Natural killer cell (primary cell): ENCODE measurements around the gene KCNAB2. TPM values are rescaled to one million over a fixed set of nuclear protein-coding genes. Genes with fewer than 3 reads are reported as not detected.
A peak's percentile ranks its signal among the peaks of the same experiment; 100 is the strongest.

Source experiments
- ATAC-seq, 3 donors: fragments of 150-1000 bp in 2 of 3; fragments of 200-7000 bp in 1 of 3; cut with Tn5 transposase; 1 replicate in 1 of 3; 2 replicates in 2 of 3; pipeline ENCODE4 v1.10.0; 2021; ENCODE audit warnings: mild to moderate bottlenecking in 2 of 3, moderate library complexity in 2 of 3
- DNase-seq, 2 donors: peaks; one replicate each; pipeline versions ENCODE4 v3.0.0 to v3.0.0-alpha.2; 2013 to 2021; ENCODE audit warnings: mixed read lengths in 1 of 2
- H3K27ac ChIP-seq: one replicate; pipeline ENCODE4 v1.5.1; 2013; ENCODE audit warnings: mild to moderate bottlenecking, low read length
- H3K27me3 ChIP-seq: one replicate; pipeline ENCODE4 v1.6.1; 2013; ENCODE audit warnings: low read length; ENCODE audit not compliant: control insufficient read depth, insufficient read depth
- H3K36me3 ChIP-seq: one replicate; pipeline ENCODE4 v1.6.1; 2013; ENCODE audit warnings: low read length; ENCODE audit not compliant: control insufficient read depth, insufficient read depth
- H3K4me1 ChIP-seq: one replicate; pipeline ENCODE4 v1.6.1; 2013; ENCODE audit warnings: low read length; ENCODE audit not compliant: control insufficient read depth, insufficient read depth
- H3K4me3 ChIP-seq: one replicate; pipeline ENCODE4 v1.5.1; 2013; ENCODE audit warnings: low read length
- H3K9me3 ChIP-seq: one replicate; pipeline ENCODE4 v1.6.1; 2013; ENCODE audit warnings: low read length; ENCODE audit not compliant: control insufficient read depth, insufficient read depth
- H3K27ac Mint-ChIP-seq, 2 donors: one replicate each; pipeline ENCODE4 v1.8.0; 2022; ENCODE audit warnings: mild to moderate bottlenecking in 2 of 2, mixed read lengths in 2 of 2, moderate library complexity in 1 of 2
- H3K27me3 Mint-ChIP-seq, 2 donors: one replicate each; pipeline ENCODE4 v1.8.0; 2022; ENCODE audit warnings: low read depth in 2 of 2, mixed read lengths in 2 of 2
- H3K36me3 Mint-ChIP-seq: one replicate; pipeline ENCODE4 v1.8.0; 2022; ENCODE audit warnings: mixed read lengths
- H3K4me1 Mint-ChIP-seq, 2 donors: one replicate each; pipeline ENCODE4 v1.8.0; 2022; ENCODE audit warnings: mixed read lengths in 2 of 2
- H3K4me3 Mint-ChIP-seq: one replicate; pipeline ENCODE4 v1.8.0; 2022; ENCODE audit warnings: mild to moderate bottlenecking, moderate library complexity, mixed read lengths
- H3K9me3 Mint-ChIP-seq, 2 donors: one replicate each; pipeline ENCODE4 v1.8.0; 2022; ENCODE audit warnings: mixed read lengths in 2 of 2
- CTCF ChIP-seq: fragments of 200-600 bp; IDR thresholded peaks from one replicate; pipeline ENCODE4 v1.8.0; 2022; ENCODE audit warnings: antibody characterized with exemption
- WGBS: methylation state at CpG from one replicate; pipeline ENCODE4 v1.1.7; 2013; ENCODE audit warnings: missing lambda C conversion rate; ENCODE audit not compliant: insufficient coverage; 5-methylcytosine and 5-hydroxymethylcytosine counted together
- intact Hi-C: fragments of 100-400 bp; cut with micrococcal nuclease; formaldehyde crosslinking; loops from one replicate; pipeline ENCODE4 v1.14.2; 2022
- total RNA-seq, 4 donors: library from RNA; stranded (reverse); fragments of 120-200 nt in 1 of 4; gene quantifications; one replicate each; pipeline versions ENCODE4 v1.2.3 to v1.2.4, GENCODE V29; 2013 to 2022

Gene KCNAB2
- total RNA-seq, 3 donors from 2014 or later (not counting 1 experiment from before 2014, with no cell fraction given) = 387 to 749 (median 430) TPM

GRCh38 chr1:6097117-6097595 is 51.5 kb downstream of the KCNAB2 start:
- no peak for TF ChIP-seq CTCF
- H3K4me3 ChIP-seq = no peak overlapping the region
- no peak overlapping the region for H3K4me3 Mint-ChIP-seq
- WGBS = 96% methylated on average over 15 of the region's 15 CpGs
- no peaks in the 10 kb centered on the region for H3K36me3 Mint-ChIP-seq
- H3K4me1 Mint-ChIP-seq = peaks cover 0 to 27% of the 10 kb centered on the region in 2 donors
- peak overlapping the region; percentile 67 to 75 for H3K27ac Mint-ChIP-seq
- no peak overlapping the region for H3K27ac ChIP-seq
- no peaks in the 10 kb centered on the region for H3K9me3 ChIP-seq
- H3K27me3 ChIP-seq = no peaks in the 10 kb centered on the region
- ATAC-seq (no peak), DNase-seq (no peak)
- peaks cover 64% of the 10 kb centered on the region for H3K36me3 ChIP-seq
- no peaks in the 10 kb centered on the region for H3K4me1 ChIP-seq
- H3K27me3 Mint-ChIP-seq = no peaks in the 10 kb centered on the region
- H3K9me3 Mint-ChIP-seq = no peaks in the 10 kb centered on the region
- intact Hi-C loops = no loop called here

- H3K9me3 ChIP-seq = no peaks in the 10 kb centered on the region
- H3K36me3 ChIP-seq = peaks cover 58% of the 10 kb centered on the region
- Mint-ChIP-seq H3K27me3 (no peaks in the 10 kb centered on the region), H3K27ac (peak overlapping the region; percentile 67 to 75), H3K4me1 (peaks cover 0 to 27% of the 10 kb centered on the region in 2 donors), H3K36me3 (no peaks in the 10 kb centered on the region), H3K9me3 (no peaks in the 10 kb centered on the region), H3K4me3 (no peak overlapping the region)
- no peak for TF ChIP-seq CTCF
- DNase-seq = no peak
- no peak overlapping the region for H3K4me3 ChIP-seq
- H3K27ac ChIP-seq = no peak overlapping the region
- ATAC-seq = no peak
- intact Hi-C loops = no loop called here
- 92% methylated on average over 17 of the region's 17 CpGs for WGBS
- H3K4me1 ChIP-seq = no peaks in the 10 kb centered on the region
- no peaks in the 10 kb centered on the region for H3K27me3 ChIP-seq
Observed at GRCh38 chr1:6097824-6098223, 52.1 kb downstream of the KCNAB2 start.

GRCh38 chr1:6098303-6099215 is 52.9 kb downstream of the KCNAB2 start:
- H3K27me3 Mint-ChIP-seq = no peaks in the 10 kb centered on the region
- ATAC-seq (no peak), DNase-seq (no peak)
- 93% methylated on average over 23 of the region's 24 CpGs for WGBS
- Histone ChIP-seq H3K4me1 (no peaks in the 10 kb centered on the region), H3K4me3 (no peak overlapping the region), H3K36me3 (peaks cover 51% of the 10 kb centered on the region), H3K9me3 (no peaks in the 10 kb centered on the region), H3K27me3 (no peaks in the 10 kb centered on the region), H3K27ac (no peak overlapping the region)
- H3K9me3 Mint-ChIP-seq = no peaks in the 10 kb centered on the region
- TF ChIP-seq CTCF = no peak
- peaks cover 0 to 27% of the 10 kb centered on the region in 2 donors for H3K4me1 Mint-ChIP-seq
- no peak overlapping the region for H3K27ac Mint-ChIP-seq
- H3K36me3 Mint-ChIP-seq = no peaks in the 10 kb centered on the region
- intact Hi-C loops = no loop called here
- H3K4me3 Mint-ChIP-seq = no peak overlapping the region
